SU-DHL-6 (cell line): ENCODE data around the gene HSD11B2.

ENCODE experiments used
- CTCF ChIP-seq: fragments of 200-600 bp; sonication (generic); IDR thresholded peaks from one replicate; pipeline ENCODE4 v1.5.1; 2017; ENCODE audit warnings: antibody characterized with exemption, mild to moderate bottlenecking, low read length, moderate library complexity; ENCODE audit not compliant: insufficient read depth, poor library complexity, severe bottlenecking
- EZH2phosphoT487 ChIP-seq: fragments of 200-600 bp; sonication (generic), shearing (Covaris generic); conservative IDR thresholded peaks from 2 replicates; pipeline ENCODE4 v1.6.1; 2018; ENCODE audit warnings: mild to moderate bottlenecking, antibody characterized with exemption, low read length, moderate library complexity, mixed read lengths

GRCh38 chr16:67393788-67394154, 37.1 kb upstream of the HSD11B2 start:
- TF ChIP-seq CTCF, result no peak
- no peak for TF ChIP-seq EZH2phosphoT487
